GM12891 (cell line): Measurements from ENCODE around the gene CTNS.

Experiments used
- POLR2A ChIP-seq: IDR thresholded peaks from 2 replicates; pipeline ENCODE4 v1.6.1; 2011; ENCODE audit warnings: low read depth, low read length, control low read depth
- POLR2AphosphoS5 ChIP-seq: IDR thresholded peaks from 2 replicates; pipeline ENCODE4 v1.6.1; 2011; ENCODE audit warnings: low read depth, low read length, control low read depth

DNA sequence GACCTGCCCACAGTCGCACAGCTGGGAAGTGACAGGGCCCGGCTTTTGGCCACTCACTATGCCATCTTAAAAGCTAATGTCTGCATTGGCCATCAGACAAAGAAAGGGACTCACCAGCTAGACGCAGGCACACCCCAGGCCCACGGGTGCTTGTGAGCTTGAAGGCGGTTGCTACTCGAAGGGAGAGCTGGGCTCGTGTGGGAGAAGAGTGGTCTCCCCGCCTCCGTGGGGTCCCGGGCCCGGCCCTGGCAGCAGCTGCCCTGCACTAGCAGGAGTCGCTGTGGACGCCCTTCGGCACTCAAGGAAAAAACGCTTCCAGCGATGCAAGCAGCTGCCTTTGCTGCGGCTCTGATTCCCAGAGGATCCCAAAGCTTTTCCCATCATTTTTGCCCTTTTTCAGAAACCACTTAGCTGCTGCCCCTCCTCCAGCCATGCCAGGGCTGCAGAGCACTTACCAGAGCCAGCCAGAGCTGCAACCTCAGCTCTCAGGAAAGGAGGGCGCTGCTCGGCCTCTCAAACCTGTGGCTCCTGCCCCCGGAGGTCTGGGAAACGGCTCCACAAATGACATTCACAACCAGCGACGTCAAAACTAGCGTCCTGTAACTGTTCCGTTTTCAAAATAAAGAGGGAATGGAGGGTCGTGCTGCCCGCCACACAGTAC, 39.6 kb upstream of the CTNS start:
- TF ChIP-seq POLR2AphosphoS5, result no peak
- TF ChIP-seq POLR2A, result no peak
